ENCODE data around the gene SPRR2A.
"Not testable (repeated sequence)": the region's sequence is repeated elsewhere in the genome, so short reads cannot be mapped to it uniquely, and the experiment has no call there.

SPRR2A gene

DNA sequence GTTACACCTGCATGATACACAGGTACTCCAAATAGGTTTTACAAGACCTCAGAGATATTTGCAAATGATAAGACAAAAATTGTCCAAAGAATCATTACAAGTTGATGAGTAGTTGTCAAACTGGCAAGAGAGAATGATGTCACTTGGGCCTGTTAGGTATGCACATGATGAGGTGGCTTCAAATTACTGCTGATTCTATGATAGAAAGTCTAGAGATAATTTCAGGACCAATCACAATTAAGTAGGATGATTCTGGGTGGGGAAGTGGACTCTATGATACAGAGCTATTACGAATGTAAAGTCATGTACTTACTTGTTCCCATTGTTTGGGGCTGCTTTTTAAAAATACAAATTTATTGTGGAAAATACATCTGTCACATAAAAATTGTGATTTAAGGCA, 31.5 kb downstream of the SPRR2A start:
- no peak for DNase-seq (ENCODE audit: low read depth in 2 of 2)

DNA sequence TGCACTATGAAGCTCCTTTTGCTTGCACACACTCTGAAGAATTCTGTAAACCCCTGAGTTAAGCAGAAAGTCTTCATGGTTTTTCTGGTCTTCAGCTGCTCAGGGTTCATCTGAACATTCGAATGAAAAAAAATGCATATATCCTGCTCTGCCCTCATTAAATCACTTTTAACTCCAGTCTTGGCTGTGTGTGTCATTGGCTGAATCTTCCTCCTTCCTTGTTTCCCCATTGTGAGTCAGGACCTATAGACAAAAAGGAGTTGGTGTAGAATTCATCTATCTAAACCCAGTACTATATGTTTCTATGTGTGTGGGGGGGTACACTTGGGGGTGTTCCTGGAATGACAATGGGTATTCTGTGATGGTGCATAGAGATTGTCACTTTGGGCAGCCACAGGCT, 32.9 kb downstream of the SPRR2A start:
- DNase-seq (ENCODE audit: low read depth in 2 of 2): no peak

DNA sequence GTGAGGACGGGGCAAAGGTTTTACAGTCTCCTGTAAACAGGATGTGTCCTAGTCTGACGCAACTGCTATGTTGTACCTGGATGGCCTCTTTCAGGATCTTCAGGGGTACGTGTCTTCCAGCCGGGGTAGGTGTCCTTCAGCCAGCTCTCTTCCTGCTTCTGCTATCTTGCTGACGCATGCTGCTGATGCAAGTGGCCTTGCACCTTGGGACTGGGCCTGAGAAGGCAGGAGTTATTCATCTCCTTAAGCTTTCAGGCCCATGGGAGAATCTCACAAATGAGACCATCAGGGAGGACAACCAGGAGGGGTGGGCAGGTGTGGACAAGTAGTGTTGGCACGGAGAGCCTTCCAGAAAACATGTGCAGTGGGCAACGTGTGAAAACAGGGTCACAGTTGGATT, 34.2 kb downstream of the SPRR2A start:
- DNase-seq (ENCODE audit: low read depth in 2 of 2): no peak

DNA sequence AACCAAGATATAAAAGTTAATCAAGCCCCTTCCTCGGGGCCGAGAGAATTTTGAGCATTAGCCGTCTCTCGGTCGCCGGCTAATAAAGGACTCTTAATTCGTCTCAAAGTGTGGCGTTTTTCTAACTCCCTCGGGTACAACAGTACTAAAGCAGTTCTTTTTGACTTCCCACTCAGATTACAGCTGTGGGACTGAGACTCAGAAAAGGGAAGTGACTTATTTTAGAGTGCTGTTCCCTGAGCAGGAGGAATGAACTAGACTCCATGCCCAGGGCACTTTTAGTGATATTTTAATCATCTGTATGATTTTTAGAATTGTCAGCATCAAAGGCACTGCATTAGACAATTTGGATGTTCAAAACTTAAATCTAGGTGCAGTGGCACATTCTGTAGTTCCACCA, 35.0 kb downstream of the SPRR2A start:
- not testable (repeated sequence) for DNase-seq (ENCODE audit: low read depth in 2 of 2)

DNA sequence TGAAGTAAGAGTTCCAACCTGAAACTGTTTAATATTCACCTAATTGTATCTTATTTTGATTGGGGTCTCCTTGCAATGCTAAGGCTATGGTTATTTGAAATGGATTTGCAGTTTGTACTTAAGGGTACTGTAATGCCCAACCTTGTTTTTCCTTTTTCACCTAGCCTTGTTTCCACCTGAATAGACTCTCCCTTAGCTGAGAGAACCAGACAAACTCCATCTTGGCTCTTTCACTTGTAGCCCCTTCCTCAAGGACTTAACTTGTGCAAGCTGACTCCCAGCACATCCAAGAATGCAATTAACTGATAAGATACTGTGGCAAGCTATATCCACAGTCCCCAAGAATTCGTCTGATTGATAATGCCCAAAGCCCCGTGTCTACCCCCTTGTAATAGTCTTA, 35.5 kb downstream of the SPRR2A start:
- not testable (repeated sequence) for DNase-seq (ENCODE audit: low read depth in 2 of 2)

DNA sequence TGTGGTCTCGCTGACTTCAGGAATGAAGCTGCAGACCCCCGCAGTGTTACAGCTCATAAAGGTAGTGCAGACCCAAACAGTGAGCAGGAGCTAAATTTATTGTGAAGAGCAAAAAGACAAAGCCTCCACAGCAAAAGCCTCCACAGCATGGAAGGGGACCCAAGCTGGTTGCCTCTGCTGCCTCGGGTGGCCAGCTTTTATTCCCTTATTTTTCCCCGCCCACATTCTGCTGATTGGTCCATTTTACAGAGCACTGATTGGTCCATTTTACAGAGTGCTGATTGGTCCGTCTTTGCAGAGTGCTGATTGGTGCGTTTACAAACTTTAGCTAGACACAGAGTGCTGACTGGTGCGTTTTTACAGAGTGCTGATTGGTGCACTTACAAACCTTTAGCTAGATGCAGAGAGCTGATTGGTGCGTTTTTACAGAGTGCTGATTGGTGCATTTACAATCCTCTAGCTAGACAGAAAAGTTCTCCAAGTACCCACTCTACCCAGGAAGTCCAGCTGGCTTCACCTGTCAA, 46.0 kb downstream of the SPRR2A start:
- DNase-seq (ENCODE audit: low read depth in 2 of 2): not testable (repeated sequence)

Measured in stimulated activated CD4-positive, alpha-beta T cell treated with anti-CD3 and anti-CD28 coated beads, Interleukin-15, amount 100 ng/mL, for 48 hours (primary cell).